NCI-H1436 (cell line): Measurements from ENCODE around the gene LRMDA.

ENCODE experiments used
- DNase-seq: peaks from one replicate; lab custom pipeline; 2025; lab: John Stamatoyannopoulos, UW

Gene LRMDA

DNA sequence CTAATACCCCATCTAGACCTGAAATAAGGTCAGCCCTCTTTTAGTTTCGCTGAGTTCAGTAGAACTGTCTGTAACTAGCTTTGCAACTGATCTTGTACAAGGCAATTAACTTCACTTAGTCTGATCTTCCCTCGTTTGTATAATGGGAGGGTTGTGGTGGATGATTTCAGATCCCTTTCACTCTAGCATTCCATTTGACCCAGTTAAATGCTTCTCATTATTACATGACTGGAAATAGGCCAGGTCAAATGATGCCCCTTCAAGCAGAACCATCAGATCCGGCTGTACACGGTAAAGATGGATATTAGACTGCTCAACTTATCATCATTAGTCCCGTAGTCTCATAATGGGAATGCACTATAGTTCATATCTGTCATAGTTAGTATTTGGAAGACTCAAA lies 1009.0 kb downstream of the LRMDA start:
- no peak for DNase-seq

DNA sequence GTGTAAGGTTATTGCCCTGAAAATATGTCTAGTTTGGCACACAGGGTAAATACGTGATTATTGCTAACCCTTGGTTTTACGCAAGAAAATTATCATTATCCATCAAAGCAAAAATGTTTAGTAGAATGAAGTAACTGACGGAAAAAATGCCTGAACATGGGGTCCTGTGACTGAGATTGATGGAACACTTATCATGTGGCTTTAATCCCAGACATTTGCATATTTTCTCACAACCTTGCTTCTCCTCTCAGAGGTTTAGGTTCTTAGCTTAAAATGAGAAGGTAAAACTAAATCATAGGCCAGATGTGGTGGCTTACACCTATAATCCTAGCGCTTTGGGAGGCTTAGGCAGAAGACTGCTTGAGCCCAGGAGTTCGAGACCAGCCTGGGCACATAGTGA lies 1010.7 kb downstream of the LRMDA start:
- no peak for DNase-seq

DNA sequence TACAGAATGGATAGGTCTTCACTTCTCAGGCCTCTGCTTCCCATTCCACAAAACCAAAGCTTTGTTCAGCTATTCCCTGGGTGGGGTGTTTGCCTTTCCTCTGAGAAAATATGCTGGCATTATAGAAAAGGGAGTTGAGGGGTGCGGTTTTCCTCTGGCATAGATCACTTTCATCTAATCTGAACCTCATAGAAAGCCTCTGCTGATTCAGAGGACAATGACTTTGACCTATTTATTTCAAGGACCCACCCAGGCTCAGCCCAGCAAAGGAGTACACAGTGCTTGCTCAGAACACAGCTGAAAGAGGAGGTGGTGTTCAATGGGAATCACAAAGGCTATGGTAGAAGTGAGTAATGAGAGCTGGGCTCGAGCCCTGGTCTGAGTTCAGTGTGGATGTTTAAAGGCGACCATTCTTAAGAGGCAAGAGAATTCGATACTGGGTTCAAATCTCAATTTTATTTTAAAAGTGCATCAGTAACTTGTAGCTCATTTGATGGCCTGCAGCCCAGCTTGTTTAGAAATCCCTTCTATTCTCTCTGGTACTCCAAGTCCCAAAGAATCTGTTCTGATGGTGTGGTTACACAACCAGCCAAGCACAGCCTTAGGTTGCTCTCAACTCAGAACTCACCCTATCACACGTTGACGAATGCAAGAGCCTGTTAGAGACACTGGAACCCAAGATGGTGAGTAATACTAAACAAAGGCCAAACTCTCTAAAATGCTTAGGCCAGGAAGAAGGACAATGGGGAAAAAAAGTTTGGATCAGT lies 1012.8 kb downstream of the LRMDA start:
- DNase-seq: no peak

DNA sequence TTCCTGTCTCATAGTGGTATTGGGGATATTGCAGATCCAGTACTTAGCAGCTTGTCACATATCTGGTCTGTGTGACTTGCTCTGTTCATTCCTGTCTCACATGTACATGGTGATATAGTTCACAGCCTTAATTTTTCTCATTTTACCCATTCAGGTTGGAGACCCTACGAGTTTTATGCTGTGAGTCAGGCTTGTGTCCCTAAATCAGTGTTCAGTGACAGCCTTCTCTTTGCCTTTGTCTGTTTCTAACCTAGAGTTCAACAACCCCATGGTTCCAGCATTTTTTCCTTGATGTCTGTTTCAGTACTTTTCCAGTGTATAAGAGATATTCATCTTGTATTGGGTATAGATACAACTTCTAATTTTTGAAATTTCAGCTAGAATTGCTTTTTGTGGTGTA lies 1016.2 kb downstream of the LRMDA start:
- DNase-seq: no peak

DNA sequence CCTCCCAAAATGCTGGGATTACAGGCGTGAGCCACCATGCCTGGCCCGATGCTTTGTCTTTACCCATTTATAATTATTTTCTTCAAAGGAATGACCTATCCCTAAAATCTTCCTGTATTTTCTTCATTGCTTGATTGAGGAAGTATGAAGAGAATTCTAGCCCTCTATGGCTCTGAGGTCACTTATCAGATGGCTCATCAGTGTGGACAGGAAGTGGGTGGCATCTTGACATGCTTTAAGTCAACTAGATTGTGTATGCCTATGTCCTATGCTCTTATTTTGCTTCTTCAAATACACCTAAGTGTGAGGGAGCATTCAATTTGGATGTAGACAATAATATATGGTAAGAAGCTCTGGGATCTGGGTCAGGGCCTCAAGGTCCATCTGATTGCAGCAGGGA lies 1020.5 kb downstream of the LRMDA start:
- no peak for DNase-seq

DNA sequence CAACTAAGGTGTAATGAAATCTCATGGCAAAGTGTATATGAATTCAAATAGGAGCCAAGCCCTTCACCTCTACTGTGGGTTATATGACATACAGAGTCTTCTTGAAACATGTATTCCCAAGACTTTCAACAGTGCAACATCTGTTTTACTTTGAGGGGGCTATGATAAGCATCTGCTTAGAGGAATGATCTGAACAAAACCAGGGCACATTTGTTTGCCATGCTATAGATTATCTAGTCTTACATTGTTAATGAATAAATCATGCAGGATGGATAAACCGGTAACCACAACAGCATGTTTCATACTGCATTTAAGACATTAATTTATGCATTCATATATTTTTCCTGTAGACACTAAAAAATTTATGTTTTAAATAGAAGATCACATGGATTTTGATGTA lies 1021.9 kb downstream of the LRMDA start:
- no peak for DNase-seq

DNA sequence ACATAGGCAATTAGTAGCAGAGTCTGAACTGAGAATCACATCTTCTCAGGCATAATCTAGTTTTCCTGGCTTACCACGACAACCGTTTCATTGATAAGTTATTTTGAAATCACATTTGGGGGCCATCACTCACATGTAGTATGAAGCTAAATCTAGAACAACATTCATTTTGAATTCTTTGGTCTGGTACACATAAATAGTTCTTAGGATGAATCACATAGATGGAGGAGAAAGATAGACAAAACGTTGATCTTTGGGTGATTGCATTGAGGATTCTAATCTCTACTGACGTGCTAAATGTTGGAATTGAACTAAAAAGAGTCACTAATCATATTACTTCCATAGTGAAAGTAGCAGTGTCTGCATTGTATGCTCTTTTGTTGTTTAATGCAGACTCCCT lies 1022.6 kb downstream of the LRMDA start:
- no peak for DNase-seq

DNA sequence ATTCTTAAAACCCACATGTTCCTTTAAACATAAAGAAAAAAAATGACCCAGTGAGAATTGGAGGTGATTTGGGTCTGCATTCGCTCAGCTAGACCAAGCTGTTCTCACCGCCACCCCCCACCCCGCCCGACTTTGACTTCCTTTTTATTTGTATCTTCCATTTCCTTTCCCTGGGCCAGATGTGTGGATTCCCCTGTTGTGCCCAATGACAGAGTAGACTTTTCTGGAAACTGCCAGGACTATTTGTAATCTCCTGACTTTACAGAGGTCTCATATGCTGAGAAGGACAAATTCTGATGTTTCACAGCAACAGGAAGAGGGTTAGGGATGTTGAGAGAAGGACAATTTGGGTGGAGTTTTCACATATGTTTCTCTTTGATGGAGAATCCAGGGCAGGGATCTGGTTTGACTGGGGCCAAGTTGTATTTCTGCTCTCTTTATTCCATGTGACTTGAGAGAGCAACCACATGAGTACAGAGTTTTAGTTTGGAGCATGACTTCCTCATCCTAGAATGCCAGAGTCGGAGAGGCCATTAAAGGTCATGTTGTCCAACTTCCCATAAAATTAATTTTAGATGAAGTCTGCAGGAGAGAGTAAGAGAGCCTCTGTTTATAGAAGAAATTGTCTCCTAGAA lies 1023.2 kb downstream of the LRMDA start:
- DNase-seq: no peak

DNA sequence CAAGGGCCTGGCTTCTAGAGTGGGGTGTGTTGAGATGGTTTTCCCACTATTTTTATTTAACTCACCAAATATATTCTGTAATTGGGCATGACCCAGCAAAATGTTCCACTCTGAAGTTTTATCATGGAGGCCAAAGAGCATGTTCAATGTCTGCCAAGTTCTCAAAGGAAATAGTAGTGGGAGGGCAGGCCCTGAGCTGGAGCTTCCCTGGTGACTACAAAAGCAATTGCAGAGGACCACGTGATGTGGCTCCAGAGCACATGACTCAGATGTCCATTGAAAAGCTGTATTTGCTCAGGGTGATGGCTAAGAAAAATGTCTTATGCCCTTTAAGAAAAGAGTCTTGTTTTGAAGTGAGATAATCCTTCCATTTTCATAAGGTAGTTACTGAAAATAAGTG lies 1024.8 kb downstream of the LRMDA start:
- DNase-seq: no peak

DNA sequence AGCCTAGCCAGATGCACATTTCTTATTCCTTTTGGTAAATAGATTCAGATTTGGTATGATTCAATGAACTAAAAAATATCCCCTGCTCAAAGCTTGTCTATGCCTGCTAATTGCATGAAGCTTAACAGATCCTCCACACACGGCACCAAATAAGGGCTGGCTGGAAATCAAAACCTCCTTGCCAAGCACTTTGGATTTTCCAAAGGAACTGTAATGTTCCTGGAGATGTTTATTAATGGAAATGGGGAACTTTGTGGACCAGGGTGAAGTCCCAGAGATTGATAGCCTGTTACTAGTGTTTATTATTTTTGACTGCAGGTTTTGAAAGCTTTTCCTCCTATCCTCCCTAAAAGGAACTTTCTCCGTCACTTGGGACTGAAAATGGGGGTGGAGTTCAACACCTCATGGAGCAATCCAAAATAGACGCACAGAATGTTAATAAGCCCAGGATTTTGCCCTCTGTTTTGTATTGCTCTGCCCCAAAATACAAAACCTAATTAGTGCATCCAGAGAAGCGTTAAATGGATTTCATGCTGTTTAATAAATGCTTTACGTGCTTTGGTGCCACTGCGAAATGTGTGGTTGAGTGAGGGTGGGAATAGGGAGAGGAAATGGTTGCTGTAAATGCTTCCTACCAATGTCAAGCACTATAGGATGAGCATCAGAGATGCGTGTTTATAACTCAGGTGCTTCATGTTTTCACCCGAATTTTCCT lies 1027.7 kb downstream of the LRMDA start:
- no peak for DNase-seq

DNA sequence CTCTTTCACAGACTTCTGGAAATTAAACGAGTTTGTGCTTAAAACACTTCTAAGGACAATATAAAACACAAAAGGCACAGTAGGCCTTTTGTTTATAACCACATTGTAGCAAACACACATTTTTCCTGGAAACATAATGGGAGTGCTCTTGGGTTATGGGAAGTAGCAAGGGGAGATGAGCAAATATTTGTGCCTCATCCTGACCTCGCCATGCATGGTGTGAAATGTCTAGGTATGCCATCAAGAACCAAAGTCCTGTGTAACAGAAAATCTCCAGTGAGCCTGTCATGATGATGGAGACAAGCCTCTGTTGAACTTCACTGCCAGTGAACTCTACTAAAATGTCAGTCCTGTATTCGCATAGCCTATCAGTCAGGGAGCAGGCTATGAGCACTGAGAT lies 1029.6 kb downstream of the LRMDA start:
- no peak for DNase-seq

DNA sequence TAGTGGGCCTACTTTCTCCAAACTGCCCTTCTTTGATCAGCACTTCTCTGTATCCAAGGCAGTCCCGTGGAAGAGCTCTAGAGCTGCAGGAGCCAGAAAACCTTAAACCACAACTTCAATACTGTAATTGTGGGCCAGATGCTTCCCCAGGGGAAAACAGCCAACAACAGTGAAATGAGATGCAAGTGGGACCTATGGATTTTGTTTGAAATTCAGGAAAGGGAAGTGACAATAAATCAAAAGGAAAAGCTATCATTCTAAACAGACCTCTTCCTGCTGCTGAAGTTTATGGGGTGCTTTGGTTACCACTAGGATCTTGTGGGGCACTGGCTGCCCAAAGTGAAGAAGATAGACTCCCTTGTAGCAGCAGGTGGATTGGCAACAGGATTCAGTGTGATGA lies 1031.7 kb downstream of the LRMDA start:
- DNase-seq: no peak

DNA sequence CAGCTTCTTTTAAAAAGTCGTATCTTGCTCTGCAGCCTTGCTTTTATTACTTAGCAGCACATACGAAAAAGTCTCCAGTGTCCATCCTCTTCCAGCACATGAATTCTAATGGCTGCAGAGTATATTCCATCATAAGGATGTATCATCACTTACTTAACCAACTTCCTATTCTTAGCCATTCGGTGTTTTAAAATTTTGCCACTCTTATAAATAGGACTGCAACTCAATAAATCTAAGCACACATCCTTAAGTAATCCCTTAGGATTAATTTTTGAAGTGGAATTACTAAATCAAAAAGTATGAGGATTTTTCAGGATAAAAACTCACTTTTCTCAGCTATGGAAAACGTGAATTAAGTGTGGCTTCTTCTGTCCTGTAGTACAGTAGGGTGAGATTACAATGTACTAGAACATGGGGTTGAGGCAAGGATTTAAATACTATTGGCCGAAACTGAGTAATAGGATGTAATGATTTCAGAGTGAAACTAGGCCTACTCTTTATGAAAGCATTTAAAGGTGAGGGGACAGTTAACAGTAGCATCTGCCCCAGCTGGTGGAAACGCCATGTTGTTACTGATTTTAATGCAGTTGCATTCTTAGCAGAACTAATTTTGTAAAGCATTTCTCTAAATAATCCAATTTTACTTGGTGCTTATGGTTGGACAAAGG lies 1035.5 kb downstream of the LRMDA start:
- DNase-seq: no peak

DNA sequence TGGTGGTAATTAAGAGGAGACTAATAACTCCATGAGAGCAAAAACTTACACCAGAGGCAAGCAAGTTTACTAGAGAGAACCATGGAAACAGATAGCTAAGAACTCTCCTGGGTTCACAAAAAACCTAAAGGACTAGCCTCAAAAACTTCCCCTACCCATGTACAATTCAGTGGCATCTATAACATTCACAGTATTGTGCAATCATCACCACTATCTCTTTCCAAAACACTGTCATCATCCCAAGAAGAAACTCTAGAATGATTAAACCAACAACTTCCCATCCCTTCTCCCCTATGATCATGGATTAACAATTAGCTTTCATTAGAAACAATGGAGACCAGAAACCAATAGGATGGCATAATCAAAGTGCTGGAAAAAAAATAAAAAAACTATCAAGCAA lies 1038.3 kb downstream of the LRMDA start:
- no peak for DNase-seq

DNA sequence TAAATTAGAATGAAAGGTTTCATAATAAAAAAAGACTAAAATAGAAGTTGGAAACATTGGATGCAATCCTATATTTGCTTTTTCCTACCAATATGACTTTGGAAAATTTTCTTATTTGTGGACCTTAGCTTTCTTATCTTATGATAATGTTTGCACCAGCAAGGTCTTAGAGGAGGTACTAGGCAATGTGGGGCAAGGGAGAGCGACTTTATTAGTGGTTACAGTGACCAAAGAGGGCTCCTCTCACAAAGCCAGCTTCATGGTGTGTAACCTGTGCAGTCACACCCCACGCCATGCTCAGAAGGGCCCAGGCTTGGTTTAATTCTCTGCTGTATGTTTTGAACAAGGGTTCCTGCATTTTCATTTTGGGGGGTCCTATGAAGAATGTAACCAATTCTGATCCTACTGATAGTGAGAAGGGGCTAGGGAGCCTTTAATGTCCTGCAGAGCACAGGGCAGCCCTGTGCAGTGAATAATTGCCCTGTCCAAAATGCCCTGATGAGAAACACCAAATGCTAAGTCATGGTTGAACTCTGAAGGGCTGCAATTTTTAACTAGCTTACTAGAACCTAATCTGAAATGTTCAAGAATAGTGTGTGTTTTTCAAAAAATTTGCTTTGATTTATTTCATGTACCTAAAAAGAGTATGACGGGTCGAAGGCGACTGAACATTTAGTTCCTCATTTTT lies 1047.8 kb downstream of the LRMDA start:
- DNase-seq: no peak

DNA sequence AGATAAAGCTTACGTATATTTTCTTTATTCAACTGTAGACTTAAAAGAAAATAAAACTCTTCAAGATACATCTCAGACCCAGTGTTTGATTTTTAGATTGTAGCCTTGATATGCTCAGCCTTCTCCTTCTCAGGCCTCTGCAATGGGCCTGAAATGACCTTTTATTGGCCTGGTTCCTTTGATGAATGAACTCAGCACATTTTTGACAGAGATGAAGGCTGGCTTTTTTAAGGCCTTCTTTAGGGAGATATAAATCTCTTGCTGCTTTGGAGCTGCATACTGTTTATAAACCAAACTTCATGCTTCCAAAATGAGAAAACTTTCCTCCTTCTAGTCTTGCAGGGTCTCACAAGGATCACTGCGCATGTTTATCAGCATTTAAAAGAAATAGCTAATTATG lies 1049.8 kb downstream of the LRMDA start:
- no peak for DNase-seq

DNA sequence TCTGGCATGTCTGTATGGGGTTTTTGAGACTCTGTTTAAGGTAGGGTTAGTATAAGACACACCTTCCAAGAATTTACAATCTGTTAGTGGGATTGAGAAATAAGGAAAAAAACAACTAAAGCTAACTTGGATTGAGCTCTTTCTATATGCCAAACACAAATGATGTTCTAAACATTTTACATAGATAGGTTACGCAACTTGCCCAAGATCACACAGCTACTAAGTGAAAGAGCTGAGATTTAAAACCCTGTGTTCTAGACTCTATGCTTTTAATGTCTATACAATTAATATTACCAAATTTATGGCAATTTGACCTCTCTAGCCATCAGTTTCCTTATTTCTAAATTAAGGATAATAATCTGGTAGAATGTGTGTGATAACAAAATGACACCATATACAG lies 1056.2 kb downstream of the LRMDA start:
- DNase-seq: no peak

DNA sequence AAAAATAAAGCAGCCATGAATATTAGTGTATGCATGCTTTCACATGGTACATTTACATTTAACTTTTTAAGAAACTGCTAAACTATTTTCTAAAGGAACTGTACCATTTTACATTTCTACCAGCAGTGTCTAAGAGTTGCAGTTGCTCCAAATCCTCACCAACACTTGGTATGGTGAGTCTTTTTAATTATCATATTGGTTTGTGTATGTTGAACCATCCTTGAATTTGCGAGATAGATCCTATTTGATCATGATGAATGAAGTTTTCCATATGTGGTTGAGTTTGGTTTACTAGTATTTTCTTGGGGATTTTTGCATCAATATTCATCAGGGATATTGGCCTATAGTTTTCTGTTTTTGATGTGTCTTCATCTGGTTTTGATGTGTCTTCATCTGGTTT lies 1057.2 kb downstream of the LRMDA start:
- no peak for DNase-seq

DNA sequence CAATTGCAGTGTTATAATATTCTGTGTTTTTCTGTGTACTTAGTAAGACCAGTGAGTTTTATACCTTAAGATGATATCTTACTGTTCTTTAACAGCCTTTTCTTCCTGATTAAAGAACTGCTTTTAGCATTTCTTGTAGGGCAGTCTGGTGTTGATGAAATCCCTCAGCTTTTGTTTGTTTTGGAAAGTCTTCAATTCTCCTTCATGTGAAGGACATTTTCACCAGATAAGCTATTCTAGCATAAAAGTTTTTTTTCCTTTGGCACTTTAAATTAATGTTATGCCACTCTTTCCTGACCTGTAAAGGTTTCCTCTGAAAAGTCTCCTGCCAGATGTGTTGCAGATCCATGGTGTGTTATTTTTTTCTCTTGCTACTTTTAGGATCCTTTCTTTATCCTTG lies 1059.8 kb downstream of the LRMDA start:
- DNase-seq: no peak

DNA sequence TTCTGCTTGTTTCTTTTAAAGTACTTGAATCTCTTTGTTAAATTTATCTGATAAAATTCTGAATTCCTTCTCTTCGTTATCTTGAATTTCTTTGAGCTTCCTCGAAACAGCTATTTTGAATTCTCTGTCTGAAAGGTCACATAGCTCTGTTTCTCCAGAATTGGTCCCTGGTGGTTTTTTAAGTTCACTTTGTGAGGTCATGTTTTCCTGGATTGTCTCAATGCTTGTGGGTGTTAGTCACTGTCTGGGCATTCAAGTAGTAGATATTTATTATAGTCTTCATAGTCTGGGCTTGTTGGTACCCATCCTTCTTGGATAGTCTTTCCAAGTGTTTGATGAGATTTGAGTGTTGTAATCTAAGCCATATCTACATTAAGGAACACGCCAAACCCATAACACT lies 1060.6 kb downstream of the LRMDA start:
- no peak for DNase-seq

DNA sequence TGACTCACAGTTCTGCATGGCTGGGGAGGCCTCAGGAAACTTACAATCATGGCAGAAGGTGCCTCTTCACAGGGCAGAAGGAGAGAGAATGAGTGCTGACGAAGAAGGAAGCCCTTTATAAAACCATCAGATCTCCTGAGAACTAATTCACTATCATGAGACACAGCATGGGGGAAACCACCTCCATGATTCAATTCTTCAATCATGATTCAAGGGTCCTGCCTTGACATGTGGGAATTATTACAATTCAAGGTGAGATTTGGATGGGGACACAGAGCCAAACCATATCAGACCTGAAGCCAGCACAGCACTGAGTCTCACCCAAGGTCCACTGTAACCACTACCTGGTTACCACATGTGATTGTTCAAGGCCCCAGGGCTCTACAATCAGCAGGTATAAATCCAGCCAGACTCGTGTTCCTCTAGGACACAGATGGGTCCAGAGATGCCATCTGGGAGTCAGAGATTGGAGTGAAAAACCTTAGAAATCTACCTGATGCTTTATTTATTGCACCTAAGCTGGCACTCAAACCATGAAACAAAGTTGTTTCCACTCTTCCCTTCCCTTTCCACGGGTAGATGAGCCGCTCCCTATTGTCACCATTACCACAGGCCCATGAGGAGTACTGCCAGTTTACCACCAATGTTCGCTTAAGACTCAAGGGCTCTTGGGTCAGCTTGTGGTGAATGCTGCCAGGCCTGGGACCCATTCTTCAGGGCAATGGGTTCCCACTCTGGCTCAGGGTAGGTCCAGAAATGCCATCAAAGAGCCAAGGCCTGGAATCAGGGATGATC lies 1061.5 kb downstream of the LRMDA start:
- no peak for DNase-seq
